ENCODE measurements around the gene PBXIP1. TPM values are rescaled to one million over a fixed set of nuclear protein-coding genes. Genes with fewer than 3 reads are reported as not detected.
A peak's percentile ranks its signal among the peaks of the same experiment; 100 is the strongest.

PBXIP1 gene
- total and polyA plus RNA-seq, 2 of the 13 experiments (the other 11 are each of a cell fraction or from before 2014, with no cell fraction given) = 16.3 to 31.9 TPM

DNA sequence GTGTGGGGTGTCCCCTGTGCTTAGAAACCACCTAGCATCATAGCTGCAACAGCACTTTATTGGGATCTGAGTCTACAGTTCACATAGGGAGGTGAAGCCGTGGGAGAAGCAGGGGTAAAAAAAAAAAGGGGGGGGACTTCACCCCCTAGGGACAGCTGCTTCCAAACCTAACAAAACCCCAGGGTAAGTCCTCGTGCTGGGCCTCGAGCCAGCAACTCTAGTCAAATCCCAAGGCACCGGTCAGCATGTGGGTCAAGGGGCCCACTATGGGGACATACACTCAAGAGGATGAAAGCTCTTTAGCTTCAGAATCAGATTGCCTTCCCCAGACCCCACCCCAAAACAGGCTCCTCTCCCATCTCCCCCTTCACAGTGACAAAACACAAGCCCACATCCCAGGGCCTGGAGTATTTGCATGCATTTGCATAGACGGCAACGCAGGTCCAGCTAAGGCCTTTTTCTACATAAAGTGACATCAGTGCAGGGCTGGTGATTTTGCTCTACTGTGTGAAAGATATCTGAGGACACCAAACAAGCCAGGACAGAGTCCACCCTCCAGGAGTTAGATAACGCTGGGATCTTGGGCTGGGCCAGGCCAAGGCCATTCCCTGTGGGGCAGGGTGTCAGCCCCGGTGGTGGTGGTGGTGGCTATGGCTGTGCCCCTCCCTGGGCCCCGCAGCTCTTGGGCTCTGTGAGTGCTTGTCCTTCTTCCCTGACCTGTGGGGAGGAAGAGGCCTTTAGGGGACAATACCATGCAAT lies 11.3 kb downstream of the PBXIP1 start (continued):
- TF ChIP-seq AHR (CRISPR knock-in tag; IDR thresholded peaks at IDR 0.05) = no peak
- TF ChIP-seq KLF12 (CRISPR knock-in tag; IDR thresholded peaks at IDR 0.05; ENCODE audit: borderline replicate concordance) = no peak
- TF ChIP-seq SRSF1 (optimal IDR thresholded peaks at IDR 0.05; ENCODE audit: low read depth, low read length) = no peak
- TF ChIP-seq, protein P1, sequence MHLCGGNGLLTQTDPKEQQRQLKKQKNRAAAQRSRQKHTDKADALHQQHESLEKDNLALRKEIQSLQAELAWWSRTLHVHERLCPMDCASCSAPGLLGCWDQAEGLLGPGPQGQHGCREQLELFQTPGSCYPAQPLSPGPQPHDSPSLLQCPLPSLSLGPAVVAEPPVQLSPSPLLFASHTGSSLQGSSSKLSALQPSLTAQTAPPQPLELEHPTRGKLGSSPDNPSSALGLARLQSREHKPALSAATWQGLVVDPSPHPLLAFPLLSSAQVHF (CRISPR knock-in tag; IDR thresholded peaks at IDR 0.05) = no peak
- TF ChIP-seq ZMAT3 (CRISPR knock-in tag; conservative IDR thresholded peaks at IDR 0.05) = peak; percentile 69; the same call in 1 of the 2 replicates
- TF ChIP-seq, protein P2, sequence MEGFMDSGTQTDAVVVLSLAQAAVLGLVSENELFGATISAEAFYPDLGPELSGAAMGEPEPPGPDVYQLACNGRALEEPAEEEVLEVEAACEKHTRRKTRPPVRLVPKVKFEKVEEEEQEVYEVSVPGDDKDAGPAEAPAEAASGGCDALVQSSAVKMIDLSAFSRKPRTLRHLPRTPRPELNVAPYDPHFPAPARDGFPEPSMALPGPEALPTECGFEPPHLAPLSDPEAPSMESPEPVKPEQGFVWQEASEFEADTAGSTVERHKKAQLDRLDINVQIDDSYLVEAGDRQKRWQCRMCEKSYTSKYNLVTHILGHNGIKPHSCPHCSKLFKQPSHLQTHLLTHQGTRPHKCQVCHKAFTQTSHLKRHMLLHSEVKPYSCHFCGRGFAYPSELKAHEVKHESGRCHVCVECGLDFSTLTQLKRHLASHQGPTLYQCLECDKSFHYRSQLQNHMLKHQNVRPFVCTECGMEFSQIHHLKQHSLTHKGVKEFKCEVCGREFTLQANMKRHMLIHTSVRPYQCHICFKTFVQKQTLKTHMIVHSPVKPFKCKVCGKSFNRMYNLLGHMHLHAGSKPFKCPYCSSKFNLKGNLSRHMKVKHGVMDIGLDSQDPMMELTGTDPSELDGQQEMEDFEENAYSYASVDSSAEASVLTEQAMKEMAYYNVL (CRISPR knock-in tag; IDR thresholded peaks at IDR 0.05; ENCODE audit: borderline replicate concordance) = peak; percentile 72
- TF ChIP-seq KLF9 (CRISPR knock-in tag; IDR thresholded peaks at IDR 0.05; ENCODE audit: low read depth) = no peak
- TF ChIP-seq NR3C1 (CRISPR knock-in tag; IDR thresholded peaks at IDR 0.05) = no peak
- no peak for TF ChIP-seq ZNF383 (CRISPR knock-in tag; IDR thresholded peaks at IDR 0.05; ENCODE audit: borderline replicate concordance)
- TF ChIP-seq RBM39 (IDR thresholded peaks at IDR 0.05; ENCODE audit: low read depth, low read length, poor library complexity, severe bottlenecking) = no peak
- no peak for TF ChIP-seq CERS6 (CRISPR knock-in tag; IDR thresholded peaks at IDR 0.05)
- TF ChIP-seq U2AF2 (IDR thresholded peaks at IDR 0.05; ENCODE audit: low read depth, low read length) = no peak
- TF ChIP-seq, protein P3, sequence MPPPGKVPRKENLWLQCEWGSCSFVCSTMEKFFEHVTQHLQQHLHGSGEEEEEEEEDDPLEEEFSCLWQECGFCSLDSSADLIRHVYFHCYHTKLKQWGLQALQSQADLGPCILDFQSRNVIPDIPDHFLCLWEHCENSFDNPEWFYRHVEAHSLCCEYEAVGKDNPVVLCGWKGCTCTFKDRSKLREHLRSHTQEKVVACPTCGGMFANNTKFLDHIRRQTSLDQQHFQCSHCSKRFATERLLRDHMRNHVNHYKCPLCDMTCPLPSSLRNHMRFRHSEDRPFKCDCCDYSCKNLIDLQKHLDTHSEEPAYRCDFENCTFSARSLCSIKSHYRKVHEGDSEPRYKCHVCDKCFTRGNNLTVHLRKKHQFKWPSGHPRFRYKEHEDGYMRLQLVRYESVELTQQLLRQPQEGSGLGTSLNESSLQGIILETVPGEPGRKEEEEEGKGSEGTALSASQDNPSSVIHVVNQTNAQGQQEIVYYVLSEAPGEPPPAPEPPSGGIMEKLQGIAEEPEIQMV (CRISPR knock-in tag; IDR thresholded peaks at IDR 0.05; ENCODE audit: low read depth) = no peak; the same call in 1 of the 2 replicates
- TF ChIP-seq SMYD3 (CRISPR knock-in tag; IDR thresholded peaks at IDR 0.05) = no peak
- TF ChIP-seq CC2D1A (CRISPR knock-in tag; IDR thresholded peaks at IDR 0.05) = no peak
- TF ChIP-seq HNF4A (CRISPR knock-in tag; IDR thresholded peaks at IDR 0.05) = peak; percentile 95
- TF ChIP-seq ZNF564 (CRISPR knock-in tag; IDR thresholded peaks at IDR 0.05) = no peak
- TF ChIP-seq KDM4B (CRISPR knock-in tag; IDR thresholded peaks at IDR 0.05) = no peak
- TF ChIP-seq, protein P4, sequence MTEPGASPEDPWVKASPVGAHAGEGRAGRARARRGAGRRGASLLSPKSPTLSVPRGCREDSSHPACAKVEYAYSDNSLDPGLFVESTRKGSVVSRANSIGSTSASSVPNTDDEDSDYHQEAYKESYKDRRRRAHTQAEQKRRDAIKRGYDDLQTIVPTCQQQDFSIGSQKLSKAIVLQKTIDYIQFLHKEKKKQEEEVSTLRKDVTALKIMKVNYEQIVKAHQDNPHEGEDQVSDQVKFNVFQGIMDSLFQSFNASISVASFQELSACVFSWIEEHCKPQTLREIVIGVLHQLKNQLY (CRISPR knock-in tag; IDR thresholded peaks at IDR 0.05) = peak; percentile 64; the same call in 1 of the 2 replicates
- no peak for TF ChIP-seq ZNF441 (CRISPR knock-in tag; IDR thresholded peaks at IDR 0.05; ENCODE audit: borderline replicate concordance)
- TF ChIP-seq HOXD1 (CRISPR knock-in tag; IDR thresholded peaks at IDR 0.05) = no peak
- no peak; the same call in 1 of the 2 replicates for TF ChIP-seq ZNF460 (CRISPR knock-in tag; IDR thresholded peaks at IDR 0.05; ENCODE audit: borderline replicate concordance)
- no peak for TF ChIP-seq ZNF841 (CRISPR knock-in tag; IDR thresholded peaks at IDR 0.05; ENCODE audit: borderline replicate concordance)
- no peak; the same call in 1 of the 2 replicates for TF ChIP-seq MTERF4 (CRISPR knock-in tag; IDR thresholded peaks at IDR 0.05)
